ENCODE data around the gene LBH.

DNA sequence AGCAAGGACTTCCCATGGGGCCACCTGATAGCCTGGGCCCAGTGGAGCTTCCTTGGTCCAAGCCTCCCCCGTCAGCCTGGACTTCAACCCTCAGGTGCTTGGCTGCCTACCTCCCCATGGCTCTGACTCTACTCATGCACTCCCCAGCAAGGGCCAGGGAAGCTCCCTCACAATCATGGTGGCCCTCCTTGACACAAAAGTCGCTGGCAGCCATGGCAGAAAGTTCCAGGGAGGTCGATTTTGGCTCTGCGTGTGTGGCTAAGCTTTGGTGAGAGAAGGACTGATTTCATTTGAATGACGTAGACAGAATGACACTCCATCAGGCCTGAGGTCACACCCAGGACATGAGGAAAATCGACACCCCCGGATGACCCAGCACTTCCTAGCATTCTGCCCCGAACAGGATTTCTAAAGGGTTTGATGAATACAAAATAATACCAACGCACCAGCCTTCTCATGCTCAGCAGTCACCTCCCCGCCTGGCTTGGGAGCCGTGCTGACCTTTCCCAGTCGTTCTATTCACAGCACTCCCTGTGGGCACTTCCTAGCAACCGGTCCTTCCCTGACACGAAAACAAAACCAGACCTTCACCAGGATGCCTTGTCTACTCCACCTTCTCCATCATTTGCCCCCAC is 52.7 kb downstream of the LBH start:
- TF ChIP-seq FOXK2 (IDR thresholded peaks at IDR 0.05), result no peak
- TF ChIP-seq SP1 (IDR thresholded peaks at IDR 0.05), result no peak
- no peak for TF ChIP-seq FOXM1 (IDR thresholded peaks at IDR 0.05; ENCODE audit: borderline replicate concordance)
- no peak for TF ChIP-seq ZNF384 (IDR thresholded peaks at IDR 0.05)
- no peak for TF ChIP-seq BHLHE40 (IDR thresholded peaks at IDR 0.05; ENCODE audit: borderline replicate concordance)
- TF ChIP-seq FOXA1 (IDR thresholded peaks at IDR 0.05), result no peak
- TF ChIP-seq, protein P1, sequence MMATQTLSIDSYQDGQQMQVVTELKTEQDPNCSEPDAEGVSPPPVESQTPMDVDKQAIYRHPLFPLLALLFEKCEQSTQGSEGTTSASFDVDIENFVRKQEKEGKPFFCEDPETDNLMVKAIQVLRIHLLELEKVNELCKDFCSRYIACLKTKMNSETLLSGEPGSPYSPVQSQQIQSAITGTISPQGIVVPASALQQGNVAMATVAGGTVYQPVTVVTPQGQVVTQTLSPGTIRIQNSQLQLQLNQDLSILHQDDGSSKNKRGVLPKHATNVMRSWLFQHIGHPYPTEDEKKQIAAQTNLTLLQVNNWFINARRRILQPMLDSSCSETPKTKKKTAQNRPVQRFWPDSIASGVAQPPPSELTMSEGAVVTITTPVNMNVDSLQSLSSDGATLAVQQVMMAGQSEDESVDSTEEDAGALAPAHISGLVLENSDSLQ (IDR thresholded peaks at IDR 0.05), result no peak
- TF ChIP-seq ARNT (IDR thresholded peaks at IDR 0.05), result no peak
- no peak for TF ChIP-seq NFRKB (IDR thresholded peaks at IDR 0.05)

Data from HEK293T (cell line).